H1 (cell line): ENCODE measurements around the gene HMCN2. TPM values are rescaled to one million over a fixed set of nuclear protein-coding genes. Genes with fewer than 3 reads are reported as not detected.

Experiments used
- CHD7 ChIP-seq: fragments of 300-600 bp; sonication (generic); IDR thresholded peaks from 2 replicates; pipeline ENCODE4 v1.7.1; 2012; ENCODE audit warnings: low read length, moderate library complexity, mild to moderate bottlenecking, inconsistent platforms; ENCODE audit not compliant: insufficient replicate concordance
- MAX ChIP-seq: IDR thresholded peaks from 2 replicates; pipeline ENCODE4 v1.6.1; 2012; ENCODE audit warnings: inconsistent platforms
- POU5F1 ChIP-seq: IDR thresholded peaks from 2 replicates; pipeline ENCODE4 v1.6.1; 2011; ENCODE audit warnings: low read depth, mild to moderate bottlenecking, low read length, moderate library complexity
- TAF7 ChIP-seq: optimal IDR thresholded peaks from 2 replicates; pipeline ENCODE3; 2011; ENCODE audit warnings: low read depth, mild to moderate bottlenecking, inconsistent platforms, low read length, moderate library complexity, borderline replicate concordance
- TCF12 ChIP-seq: IDR thresholded peaks from 2 replicates; pipeline ENCODE4 v1.6.1; 2011; ENCODE audit warnings: low read depth, mild to moderate bottlenecking, low read length
- USF2 ChIP-seq: IDR thresholded peaks from 2 replicates; pipeline ENCODE4 v1.6.1; 2011; ENCODE audit warnings: low read length, improper control_type of control experiment
- polyA plus RNA-seq, 7 experiments: library from polyadenylated mRNA; depleted of rRNA in 3 of 7; stranded (reverse) in 5 of 7; unstranded in 2 of 7; fragments of >200 nt in 5 of 7; fragments of 200-250 nt in 2 of 7; gene quantifications; 1 replicate in 5 of 7; 2 replicates in 1 of 7; 4 replicates in 1 of 7; pipeline versions ENCODE4 v1.2.1 to v1.2.3, GENCODE V29; 2011 to 2013; ENCODE audit warnings: missing spikeins in 2 of 7, mixed read lengths in 2 of 7
- total RNA-seq: library from RNA; stranded (reverse); fragmentation: NEBNext Ultra II Directional; extraction: Animal tissue kit (Norgen Biotek cat#: 25700); gene quantifications from 2 replicates; pipeline ENCODE4 v1.2.1, GENCODE V29; 2021

The HMCN2 gene
- total and polyA plus RNA-seq, 2 of the 8 experiments (the other 6 are each of a cell fraction or from before 2014, with no cell fraction given) = 5.0 to 9.1 TPM

GRCh38 chr9:130315446-130316226, 50.1 kb downstream of the HMCN2 start (continued):
- no peak for TF ChIP-seq TAF7
- TF ChIP-seq USF2 = no peak
- TF ChIP-seq CHD7 = no peak
- TF ChIP-seq TCF12 = no peak
- no peak for TF ChIP-seq POU5F1
- no peak for TF ChIP-seq MAX
